ENCODE data around the gene TEAD4.

TEAD4 gene

DNA sequence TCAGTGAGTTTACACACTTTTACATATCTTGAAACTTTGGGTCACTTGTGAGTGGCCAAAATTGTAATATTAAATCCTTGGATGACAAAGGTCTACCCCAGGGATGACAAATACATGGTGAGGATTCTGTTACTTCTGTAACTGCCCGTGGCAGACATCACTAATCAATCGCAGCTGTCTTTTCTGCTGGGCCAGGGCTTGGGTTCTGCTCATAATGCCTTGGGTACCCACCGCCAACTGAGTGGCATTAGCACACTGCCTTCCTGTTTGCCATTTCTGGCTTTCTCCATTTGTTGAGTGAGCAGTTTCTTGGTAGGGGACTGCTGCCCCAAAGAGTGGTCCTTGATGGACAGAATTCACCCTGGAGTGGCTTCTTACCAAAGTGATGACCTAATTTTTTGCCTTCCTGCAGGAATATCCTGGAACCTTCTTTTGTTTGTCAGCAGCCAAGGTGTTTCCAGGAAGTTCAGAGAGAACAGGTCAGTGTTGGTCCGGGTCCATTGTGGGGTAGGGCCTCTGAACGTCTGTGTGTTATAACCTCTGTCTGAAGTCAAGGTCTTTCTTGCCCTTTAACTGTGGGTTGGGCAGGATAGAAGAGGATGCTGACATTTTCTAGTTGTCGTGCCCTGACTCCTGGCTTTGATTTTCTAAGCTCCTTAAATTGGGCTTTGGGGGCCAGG is 124.2 kb downstream of the TEAD4 start:
- DNase-seq (ENCODE audit: low read depth) = no peak

- no peak for DNase-seq (ENCODE audit: low read depth)
Measured at GRCh38 chr12:3083921-3084347, 124.7 kb downstream of the TEAD4 start.

GRCh38 chr12:3084742-3085141 is 125.5 kb downstream of the TEAD4 start:
- no peak for DNase-seq (ENCODE audit: low read depth)

DNA sequence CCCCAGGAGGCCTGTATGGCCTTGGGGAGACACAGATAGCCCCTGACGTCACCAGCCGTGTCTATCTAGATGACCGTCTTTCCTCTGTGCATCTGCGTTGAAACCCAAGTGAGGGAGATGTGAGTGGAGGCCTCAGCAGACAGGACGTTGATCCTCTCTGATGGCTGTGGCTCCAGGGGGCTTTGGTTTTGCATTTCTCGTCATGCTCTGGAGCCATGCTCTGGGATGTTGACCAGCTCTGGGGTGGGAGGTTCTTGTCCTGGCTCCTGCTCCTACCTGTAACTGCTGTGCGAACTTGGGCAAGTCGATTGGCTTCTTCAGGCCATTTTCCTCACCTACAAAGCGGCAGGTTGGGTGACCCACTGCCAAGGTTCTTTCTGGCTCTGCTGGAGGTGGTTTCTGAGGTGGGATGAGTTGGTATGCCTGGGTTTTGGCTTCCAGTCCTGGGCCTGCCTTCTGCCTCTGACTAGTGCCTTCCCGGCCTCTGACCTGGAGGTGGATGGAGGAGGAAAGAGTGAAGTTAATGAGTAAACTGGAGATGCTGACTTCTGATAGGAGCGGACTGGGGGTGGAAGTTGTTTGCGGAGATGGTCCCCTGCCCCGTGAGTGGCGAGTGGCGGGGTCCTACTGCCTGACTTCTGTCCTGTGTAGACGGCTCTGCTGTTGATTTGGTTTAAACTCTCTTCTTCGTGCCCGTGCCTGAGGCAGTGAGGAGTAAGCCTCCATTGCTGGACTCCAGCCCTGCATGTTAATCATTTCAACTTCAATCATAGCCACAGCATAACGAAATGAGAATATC is 126.3 kb downstream of the TEAD4 start:
- no peak for DNase-seq (ENCODE audit: low read depth)

DNA sequence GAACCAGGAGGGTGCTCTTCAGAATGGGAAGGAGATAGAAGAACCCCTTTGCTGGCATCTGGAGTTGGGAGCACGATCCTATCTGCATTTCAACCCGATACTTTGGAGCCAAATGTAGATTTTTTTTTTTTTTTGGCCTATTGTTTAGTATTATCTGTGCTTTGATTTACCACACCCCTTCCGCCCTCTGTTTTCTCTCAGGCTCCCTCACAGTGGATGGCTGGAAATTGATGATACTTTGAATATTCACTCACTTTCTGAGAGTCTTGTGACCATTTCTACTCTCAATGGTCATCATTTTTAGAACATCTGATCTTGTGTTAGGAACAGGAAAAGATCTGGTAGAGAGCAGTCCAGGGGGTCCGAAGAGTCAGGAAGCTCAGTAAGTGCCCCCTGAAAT is 127.0 kb downstream of the TEAD4 start:
- DNase-seq (ENCODE audit: low read depth) = no peak

DNA sequence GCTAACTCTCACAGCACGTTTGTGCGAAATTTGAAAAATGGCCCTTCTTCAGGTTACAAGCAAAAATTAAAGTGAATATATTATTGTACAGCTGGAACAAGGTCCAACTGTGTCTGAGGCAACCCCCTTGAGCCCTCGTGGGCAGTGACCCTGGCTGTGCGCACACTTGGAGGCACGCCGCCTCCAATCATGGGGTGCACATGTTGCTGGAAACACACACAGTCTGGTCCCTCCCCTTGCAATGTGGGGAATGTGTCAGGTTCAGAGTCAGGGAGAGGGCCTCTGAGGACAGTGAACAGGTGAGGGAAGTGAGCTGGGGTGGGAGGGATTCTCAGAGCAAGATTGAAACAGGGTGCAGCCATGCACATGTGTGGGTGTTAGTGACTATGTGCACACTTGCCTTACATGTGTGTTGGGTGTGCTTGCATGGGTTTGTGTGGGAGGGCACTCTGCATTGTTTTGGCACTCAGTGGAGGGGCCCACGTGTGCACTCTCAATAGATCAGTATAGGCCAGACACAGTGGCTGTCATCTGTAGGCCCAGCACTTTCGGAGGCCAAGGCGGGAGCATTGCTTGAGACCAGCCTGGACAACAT is 127.6 kb downstream of the TEAD4 start:
- no peak for DNase-seq (ENCODE audit: low read depth)

- no peak for DNase-seq (ENCODE audit: low read depth)
Measured at GRCh38 chr12:3087758-3088650, 128.8 kb downstream of the TEAD4 start.

DNA sequence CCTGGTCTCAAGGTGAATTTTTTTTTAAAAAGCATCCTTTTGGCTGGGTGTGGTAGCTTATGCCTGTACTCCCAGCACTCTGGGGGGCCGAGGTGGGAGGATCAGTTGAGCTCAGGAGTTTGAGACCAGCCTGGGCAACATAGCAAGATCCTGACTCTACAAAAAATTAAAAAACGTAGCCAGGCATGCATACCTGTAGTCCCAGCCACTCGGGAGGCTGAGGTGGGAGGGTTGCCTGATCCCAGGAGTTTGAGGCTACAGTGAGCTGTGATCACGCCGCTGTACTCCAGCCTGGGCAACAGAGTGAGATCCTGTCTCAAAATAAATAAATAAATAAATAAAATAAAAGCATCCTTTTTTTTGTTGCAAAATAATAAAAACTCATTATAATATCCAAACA is 130.4 kb downstream of the TEAD4 start:
- no peak for DNase-seq (ENCODE audit: low read depth)
